HG03354 (cell line): ENCODE data around the gene CCR2.

Experiments
- ATAC-seq: cut with Tn5 transposase; IDR thresholded peaks from one replicate; pipeline ENCODE4 v1.9.1; 2021; ENCODE audit warnings: mild to moderate bottlenecking; ENCODE audit not compliant: unreplicated experiment, poor library complexity, severe bottlenecking

CCR2 gene

DNA sequence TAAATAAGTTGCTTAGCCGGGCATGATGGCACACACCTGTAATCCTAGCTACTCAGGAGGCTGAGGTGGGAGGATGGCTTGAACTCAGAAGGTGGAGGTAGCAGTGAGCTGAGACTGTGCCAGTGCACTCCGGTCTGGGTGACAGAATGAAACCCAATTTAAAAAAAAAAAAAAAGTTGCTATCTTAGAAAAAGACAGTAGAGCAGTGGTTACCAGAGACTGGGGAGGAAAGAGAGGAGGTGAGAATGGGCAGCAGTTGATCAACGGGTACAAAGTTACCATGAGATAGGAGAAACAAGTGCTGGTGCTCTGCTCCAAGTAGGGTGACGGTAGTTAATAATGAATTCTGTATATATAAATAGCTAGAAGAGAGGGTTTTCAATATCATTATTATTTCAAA is 821 bp upstream of the CCR2 start:
- no peak for ATAC-seq

- ATAC-seq: no peak
Observed at GRCh38 chr3:46354478-46354877, 567 bp downstream of the CCR2 start.

DNA sequence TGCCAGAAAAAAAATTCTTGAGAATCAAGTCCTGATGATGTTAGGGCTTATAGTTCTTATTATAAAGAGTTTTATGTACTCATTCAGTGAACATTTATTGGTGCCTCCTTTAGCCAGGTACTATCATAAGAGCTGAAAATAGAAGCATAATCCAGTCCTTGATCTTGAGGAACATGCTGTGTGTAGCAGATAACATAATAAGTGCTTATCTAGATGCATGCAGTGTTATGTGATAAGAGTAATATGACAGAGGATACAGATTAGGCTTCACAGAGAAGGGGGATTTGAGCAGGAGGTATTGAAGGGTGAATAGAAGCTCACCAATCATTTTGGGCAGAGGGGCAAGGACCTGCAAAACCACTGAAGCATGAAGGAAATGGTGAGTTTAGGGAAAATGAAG is 1.1 kb downstream of the CCR2 start:
- no peak for ATAC-seq

- ATAC-seq: no peak
Observed at GRCh38 chr3:46356276-46356675, 2.4 kb downstream of the CCR2 start.

DNA sequence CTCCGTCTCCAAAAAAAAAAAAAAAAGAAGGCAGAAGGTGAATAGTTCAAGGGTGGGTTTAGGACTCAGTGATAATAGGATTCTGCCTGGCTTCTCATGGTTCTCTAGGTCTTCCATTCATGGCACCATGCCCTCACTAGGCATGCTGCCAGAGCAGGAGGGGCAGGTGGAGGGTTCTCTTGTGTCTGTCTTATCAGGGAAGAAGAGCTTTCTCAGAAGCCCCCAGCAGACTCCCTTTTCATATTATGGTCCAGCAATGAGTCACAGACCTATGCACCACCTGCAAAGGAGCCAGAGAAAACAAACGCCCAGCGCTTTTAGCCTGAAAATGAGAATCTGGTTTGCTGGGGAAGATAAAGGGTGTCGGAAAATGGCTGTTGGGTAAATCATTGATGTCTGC is 3.0 kb downstream of the CCR2 start:
- no peak for ATAC-seq

- ATAC-seq: no peak
Observed at GRCh38 chr3:46358466-46358865, 4.6 kb downstream of the CCR2 start.

GRCh38 chr3:46359733-46360493 is 6.0 kb downstream of the CCR2 start:
- ATAC-seq: no peak

DNA sequence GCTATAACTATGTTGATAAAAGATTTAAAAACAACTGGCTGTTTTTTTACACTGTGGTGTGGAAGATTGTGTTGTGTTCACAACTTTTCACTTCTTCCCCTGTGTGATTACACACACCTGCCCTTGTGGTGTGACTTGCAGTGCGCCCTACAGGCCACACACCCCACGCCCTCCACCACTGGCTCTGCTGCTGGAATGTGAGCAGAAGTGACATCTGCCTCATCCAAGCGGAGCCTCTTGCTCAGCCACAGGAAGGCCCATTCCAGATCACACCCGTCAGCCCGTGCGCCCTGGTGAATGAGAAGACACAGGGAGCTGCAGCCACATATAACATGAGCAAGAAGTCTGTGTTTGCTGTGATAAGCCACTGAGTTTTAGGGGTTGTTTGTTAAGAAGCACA is 7.0 kb downstream of the CCR2 start:
- ATAC-seq: no peak

DNA sequence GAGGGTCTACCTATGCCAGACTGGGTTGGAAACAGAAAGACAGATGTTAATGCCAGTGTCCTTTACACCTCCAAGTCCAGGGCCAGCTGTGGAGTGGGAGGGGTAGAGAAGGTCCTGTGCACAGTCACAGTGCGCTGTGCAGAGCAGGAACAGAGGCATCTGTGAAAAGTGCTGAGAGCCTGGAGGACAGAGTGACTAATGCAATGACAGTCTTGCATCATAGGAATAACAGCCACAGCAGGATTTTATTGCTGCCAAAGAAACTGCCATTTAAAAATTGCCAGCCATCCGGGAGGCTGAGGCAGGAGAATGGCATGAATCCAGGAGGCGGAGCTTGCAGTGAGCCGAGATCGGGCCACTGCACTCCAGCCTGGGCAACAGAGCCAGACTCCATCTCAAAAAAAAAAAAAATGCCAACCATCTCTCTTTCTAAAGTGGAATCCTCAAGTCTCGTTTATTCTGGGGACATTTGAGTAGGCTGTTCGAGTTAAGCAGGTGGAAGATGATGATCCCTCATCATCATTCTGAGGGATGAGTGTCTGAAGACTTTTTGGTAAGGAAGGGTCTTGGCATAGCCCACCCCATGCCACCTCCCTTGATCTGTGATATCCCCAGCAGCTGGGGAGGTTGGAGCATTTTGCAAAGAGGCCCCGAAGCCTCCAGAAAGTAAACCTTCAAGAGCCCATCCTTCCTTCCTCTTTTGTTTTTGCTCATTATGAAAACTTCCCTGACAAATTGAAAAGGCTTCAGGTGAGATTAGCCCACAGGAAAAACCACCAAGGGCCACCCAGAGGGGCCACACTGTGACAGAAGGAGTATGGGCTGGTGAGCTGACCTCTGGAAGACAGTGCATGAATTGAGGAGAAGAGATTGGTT is 7.7 kb downstream of the CCR2 start:
- no peak for ATAC-seq

DNA sequence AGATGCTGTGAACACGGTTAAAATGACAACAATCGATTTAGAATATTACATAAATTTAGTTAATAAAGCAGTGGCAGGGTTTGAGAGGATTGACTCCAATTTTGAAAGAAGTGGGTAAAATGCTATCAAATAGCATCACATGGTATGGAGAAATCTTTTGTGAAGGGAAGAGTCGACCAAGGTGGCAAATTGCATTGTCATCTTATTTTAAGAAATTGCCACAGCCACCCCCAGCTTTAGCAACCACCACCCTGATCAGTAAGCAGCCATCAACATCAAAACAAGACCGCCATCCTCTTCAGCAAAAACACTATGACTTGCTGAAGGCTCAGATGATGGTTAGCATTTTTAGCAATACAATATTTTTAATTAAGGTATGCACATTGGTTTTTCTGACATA is 11.1 kb downstream of the CCR2 start:
- ATAC-seq: no peak

GRCh38 chr3:46365737-46366524 is 12.0 kb downstream of the CCR2 start:
- ATAC-seq: no peak

- no peak for ATAC-seq
Observed at GRCh38 chr3:46367811-46368210, 13.9 kb downstream of the CCR2 start.

- no peak for ATAC-seq
Observed at GRCh38 chr3:46368569-46368968, 14.7 kb downstream of the CCR2 start.

GRCh38 chr3:46369151-46369550 is 15.2 kb downstream of the CCR2 start:
- no peak for ATAC-seq

DNA sequence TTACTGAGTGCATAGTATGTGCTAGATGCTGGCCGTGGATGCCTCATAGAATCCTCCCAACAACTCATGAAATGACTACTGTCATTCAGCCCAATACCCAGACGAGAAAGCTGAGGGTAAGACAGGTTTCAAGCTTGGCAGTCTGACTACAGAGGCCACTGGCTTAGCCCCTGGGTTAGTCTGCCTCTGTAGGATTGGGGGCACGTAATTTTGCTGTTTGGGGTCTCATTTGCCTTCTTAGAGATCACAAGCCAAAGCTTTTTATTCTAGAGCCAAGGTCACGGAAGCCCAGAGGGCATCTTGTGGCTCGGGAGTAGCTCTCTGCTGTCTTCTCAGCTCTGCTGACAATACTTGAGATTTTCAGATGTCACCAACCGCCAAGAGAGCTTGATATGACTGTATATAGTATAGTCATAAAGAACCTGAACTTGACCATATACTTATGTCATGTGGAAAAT is 15.8 kb downstream of the CCR2 start:
- ATAC-seq: peak; percentile 52

- ATAC-seq: no peak
Observed at GRCh38 chr3:46370839-46371518, 17.1 kb downstream of the CCR2 start, which contains the start of gene CCR5. CCR5 (plus strand) TSS chr3:46370946; CDS start chr3:46372903, 1,957 bp downstream.

DNA sequence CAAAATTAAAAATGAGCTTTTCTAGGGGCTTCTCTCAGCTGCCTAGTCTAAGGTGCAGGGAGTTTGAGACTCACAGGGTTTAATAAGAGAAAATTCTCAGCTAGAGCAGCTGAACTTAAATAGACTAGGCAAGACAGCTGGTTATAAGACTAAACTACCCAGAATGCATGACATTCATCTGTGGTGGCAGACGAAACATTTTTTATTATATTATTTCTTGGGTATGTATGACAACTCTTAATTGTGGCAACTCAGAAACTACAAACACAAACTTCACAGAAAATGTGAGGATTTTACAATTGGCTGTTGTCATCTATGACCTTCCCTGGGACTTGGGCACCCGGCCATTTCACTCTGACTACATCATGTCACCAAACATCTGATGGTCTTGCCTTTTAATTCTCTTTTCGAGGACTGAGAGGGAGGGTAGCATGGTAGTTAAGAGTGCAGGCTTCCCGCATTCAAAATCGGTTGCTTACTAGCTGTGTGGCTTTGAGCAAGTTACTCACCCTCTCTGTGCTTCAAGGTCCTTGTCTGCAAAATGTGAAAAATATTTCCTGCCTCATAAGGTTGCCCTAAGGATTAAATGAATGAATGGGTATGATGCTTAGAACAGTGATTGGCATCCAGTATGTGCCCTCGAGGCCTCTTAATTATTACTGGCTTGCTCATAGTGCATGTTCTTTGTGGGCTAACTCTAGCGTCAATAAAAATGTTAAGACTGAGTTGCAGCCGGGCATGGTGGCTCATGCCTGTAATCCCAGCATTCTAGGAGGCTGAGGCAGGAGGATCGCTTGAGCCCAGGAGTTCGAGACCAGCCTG is 17.8 kb downstream of the CCR2 start:
- ATAC-seq: no peak

DNA sequence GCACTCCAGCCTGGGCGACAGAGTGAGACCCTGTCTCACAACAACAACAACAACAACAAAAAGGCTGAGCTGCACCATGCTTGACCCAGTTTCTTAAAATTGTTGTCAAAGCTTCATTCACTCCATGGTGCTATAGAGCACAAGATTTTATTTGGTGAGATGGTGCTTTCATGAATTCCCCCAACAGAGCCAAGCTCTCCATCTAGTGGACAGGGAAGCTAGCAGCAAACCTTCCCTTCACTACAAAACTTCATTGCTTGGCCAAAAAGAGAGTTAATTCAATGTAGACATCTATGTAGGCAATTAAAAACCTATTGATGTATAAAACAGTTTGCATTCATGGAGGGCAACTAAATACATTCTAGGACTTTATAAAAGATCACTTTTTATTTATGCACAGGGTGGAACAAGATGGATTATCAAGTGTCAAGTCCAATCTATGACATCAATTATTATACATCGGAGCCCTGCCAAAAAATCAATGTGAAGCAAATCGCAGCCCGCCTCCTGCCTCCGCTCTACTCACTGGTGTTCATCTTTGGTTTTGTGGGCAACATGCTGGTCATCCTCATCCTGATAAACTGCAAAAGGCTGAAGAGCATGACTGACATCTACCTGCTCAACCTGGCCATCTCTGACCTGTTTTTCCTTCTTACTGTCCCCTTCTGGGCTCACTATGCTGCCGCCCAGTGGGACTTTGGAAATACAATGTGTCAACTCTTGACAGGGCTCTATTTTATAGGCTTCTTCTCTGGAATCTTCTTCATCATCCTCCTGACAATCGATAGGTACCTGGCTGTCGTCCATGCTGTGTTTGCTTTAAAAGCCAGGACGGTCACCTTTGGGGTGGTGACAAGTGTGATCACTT is 18.8 kb downstream of the CCR2 start:
- no peak for ATAC-seq
